HG03520 (cell line): ENCODE measurements around the gene INTS2.
"Not testable (repeated sequence)": the region's sequence is repeated elsewhere in the genome, so short reads cannot be mapped to it uniquely, and the experiment has no call there.

Experiments
- ATAC-seq: cut with Tn5 transposase; IDR thresholded peaks from one replicate; pipeline ENCODE4 v1.9.1; 2021; ENCODE audit warnings: mild to moderate bottlenecking, moderate library complexity; ENCODE audit not compliant: unreplicated experiment

INTS2 gene

DNA sequence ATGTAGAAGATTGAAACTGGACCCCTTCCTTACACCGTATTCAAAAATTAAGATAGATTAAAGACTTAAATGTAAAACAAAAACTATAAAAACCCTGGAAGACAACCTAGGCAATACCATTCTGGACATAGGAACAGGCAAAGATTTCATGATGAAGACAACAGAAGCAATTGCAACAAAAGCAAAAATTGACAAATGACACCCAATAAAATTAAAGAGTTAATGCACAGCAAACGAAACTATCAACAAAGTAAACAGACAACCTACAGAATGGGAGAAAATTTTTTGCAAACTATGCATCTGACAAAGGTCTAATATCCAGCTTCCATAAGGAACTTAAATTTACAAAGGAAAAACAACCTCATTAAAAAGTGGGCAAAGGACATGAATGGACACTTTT, 101.6 kb downstream of the INTS2 start:
- not testable (repeated sequence) for ATAC-seq

GRCh38 chr17:61825448-61826137, 102.2 kb downstream of the INTS2 start:
- ATAC-seq: no peak

DNA sequence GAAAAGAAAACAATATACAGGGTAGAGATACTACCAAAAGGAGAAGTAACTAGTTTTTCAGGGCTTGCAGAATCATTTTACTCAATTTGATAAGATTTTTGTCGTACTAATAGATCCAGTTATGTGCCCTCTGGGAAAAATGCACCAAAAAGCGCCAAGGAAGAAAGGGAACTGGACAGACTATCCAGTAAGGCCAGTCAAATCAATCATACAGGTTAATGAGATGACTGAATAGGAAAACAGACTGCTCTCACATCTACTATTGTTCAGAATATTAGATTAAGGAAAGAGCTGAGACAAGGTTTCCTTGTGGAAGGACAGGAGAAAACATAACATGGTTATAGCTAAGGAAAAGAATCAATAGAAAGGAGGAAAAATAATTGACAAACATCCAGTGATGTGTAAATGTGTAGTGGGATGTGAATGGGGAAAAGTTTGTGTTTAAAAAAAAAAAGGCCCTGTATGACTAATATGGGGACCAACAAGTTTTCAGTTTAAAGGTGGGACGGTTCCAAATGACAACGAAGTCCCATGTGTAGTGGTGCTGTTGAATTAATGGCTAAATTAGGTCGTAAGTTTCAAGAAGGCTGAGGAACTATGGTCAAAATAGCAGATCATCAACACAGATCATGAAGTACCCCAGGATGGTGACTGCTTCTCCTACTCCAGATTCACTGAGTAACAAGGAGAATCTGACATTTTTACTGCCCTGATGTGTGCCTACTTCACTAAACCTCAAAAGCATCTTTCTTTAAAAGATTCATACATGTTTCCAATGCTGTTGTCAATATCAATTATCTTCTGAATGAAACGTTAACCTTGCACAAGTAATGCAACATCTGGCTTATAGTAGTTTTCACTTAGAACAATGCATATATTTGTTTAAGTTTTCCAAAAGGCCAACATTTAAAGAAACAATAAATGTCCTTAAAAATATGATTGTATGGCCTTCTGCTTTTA, 105.2 kb downstream of the INTS2 start:
- ATAC-seq: no peak

GRCh38 chr17:61821655-61822054, 106.1 kb downstream of the INTS2 start:
- no peak for ATAC-seq

- ATAC-seq: not testable (repeated sequence)
Measured at GRCh38 chr17:61819265-61819664, 108.5 kb downstream of the INTS2 start.

DNA sequence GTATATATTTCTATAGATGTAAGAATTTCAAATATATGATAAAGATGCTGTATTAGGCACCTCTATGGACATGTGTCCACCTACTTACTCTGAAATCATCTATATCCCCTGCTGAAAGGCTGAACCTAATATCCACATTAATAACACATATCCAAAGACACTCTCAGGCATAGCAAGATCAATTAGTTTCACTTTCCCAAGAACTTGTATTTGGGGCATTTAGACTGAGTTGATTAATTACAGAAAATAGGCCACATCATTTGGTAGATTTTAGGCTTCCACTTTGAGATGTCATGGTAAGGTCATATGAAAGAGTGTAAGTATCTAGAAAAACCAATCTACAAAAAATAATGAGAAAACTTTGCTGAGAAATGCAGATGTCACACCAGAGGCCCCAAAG, 109.6 kb downstream of the INTS2 start:
- ATAC-seq: no peak

DNA sequence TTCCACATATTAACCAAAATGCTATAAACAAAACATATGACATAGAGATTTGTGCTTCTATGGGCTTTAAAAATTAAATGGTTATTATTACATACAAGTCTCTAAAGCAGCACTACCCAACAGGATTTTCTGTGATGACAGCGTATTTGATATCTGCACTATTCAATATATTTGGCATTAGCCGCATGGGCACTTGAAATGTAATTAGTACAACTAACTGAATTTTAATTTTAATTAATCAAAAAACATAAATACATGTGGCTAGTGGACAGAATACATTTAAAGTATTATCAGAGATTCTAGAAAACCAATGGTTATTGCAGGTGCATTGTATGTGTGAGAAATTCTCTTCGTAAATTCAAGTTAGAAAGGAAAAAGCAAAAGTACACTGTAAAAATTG, 110.3 kb downstream of the INTS2 start:
- no peak for ATAC-seq

DNA sequence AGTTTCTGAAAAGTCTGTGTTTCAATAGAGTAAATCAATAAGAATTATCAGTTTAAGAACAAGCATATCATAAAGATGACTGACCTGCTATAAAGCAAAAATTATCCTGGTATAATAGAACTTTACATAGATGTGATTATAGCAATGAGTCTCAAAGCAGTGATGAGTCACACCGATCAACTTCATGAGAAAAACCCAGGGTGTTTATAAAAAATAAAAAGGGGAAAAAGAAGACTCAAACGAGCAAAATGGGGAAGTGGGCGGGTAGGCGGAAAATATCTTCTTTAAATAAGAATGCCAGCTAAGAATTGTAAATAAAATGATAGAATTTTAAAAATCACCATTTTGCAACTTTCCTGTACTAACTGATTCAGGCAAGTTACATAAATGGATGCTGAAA, 111.2 kb downstream of the INTS2 start:
- no peak for ATAC-seq

DNA sequence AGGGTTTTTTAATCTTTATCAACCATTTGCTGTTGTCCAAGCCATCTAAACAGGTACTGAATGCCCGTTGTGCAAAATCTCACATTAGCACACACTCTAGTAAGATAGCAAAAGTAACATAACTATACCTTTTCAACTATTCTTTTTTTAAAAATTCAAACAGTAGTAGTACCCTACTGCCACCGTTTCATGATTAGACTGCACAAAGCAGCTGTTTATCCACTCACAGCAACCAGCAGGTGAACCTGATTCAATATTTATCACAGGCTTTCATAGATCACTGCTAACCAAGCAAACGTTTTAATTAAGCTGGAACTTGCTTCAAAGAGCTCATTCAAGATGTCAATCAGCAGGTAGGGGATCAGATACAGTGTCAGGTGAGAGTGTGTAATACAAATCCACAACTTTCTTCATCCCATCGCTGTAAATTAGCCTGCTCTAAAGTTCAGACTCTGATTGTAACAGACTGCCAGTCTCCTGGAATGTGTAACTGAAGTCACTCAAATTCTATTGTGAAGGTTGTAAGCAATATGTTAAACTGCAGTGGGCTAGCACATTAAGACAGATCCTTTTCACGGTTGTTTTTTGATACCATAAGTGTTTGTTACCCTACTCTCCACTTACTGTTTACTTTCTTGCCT, 111.8 kb downstream of the INTS2 start:
- no peak for ATAC-seq
